Measurements from ENCODE around the gene ZNF653. TPM values are rescaled to one million over a fixed set of nuclear protein-coding genes. Genes with fewer than 3 reads are reported as not detected.

The ZNF653 gene
- total and polyA plus RNA-seq, 2 donors (not counting 3 experiments of a cell fraction or from before 2014, with no cell fraction given), result 7.0 to 8.7 TPM

- H3K36me3 ChIP-seq (ENCODE audit: control insufficient read depth in 2 of 2, extremely low read depth in 1 of 2, insufficient read depth in 2 of 2, low read length in 2 of 2), result no peaks in the 10 kb centered on the region
- no peak overlapping the region for H3K4me3 ChIP-seq (replicated peaks in 1 of 3; ENCODE audit: insufficient read depth in 1 of 3, low read depth in 1 of 3, low read length in 3 of 3)
- H3K27me3 ChIP-seq (ENCODE audit: control insufficient read depth in 2 of 2, insufficient read depth in 2 of 2, low read length in 2 of 2), result peaks cover 9 to 18% of the 10 kb centered on the region in 2 experiments
- no TSS peak for BruUV-seq (replicated peaks)
- peaks cover 3% of the 10 kb centered on the region for H3K4me1 ChIP-seq (ENCODE audit: control insufficient read depth, extremely low read depth, insufficient read depth, low read length)
- POLR2A ChIA-PET, result no interaction called here
- DNase-seq (ENCODE audit: low read depth, low spot score), result no peak
- H4K20me1 ChIP-seq (replicated peaks; ENCODE audit: control insufficient read depth, extremely low read depth, insufficient read depth, low read length), result no peaks in the 10 kb centered on the region
- no peak overlapping the region for H3K9ac ChIP-seq (replicated peaks; ENCODE audit: extremely low read depth, insufficient read depth, low read length)
- intact Hi-C loops (cut with micrococcal nuclease), result no loop called here
- TF ChIP-seq POLR2A (IDR thresholded peaks at IDR 0.05; ENCODE audit: low read depth, low read length) (no peak), MAX (IDR thresholded peaks at IDR 0.05; ENCODE audit: insufficient read depth, insufficient read length) (no peak), JUN (IDR thresholded peaks at IDR 0.05; ENCODE audit: borderline replicate concordance, insufficient read depth, insufficient read length, low read depth) (no peak), EZH2 (IDR thresholded peaks at IDR 0.05; ENCODE audit: borderline replicate concordance, low read depth, low read length, severe bottlenecking) (no peak), MYC (IDR thresholded peaks at IDR 0.05; ENCODE audit: low read depth, low read length) (no peak), GATA2 (IDR thresholded peaks at IDR 0.05; ENCODE audit: insufficient read depth, insufficient read length, low read depth, low read length) (no peak), POLR2AphosphoS5 (IDR thresholded peaks at IDR 0.05; ENCODE audit: insufficient read depth, low read depth, low read length) (no peak), CTCF (IDR thresholded peaks at IDR 0.05; ENCODE audit: extremely low read depth in 1 of 2, insufficient read depth in 1 of 2, low read depth in 1 of 2, low read length in 2 of 2) (no peak), FOS (IDR thresholded peaks at IDR 0.05; ENCODE audit: borderline replicate concordance, insufficient read depth, low read length) (no peak)
- FAIRE-seq, result no peak
- CTCF ChIA-PET, result interaction anchor here (1.2 kb wide), 1 partner anchor 192 kb away, joined by 7 read pairs; no protein-coding TSS in a partner anchor
- no peaks in the 10 kb centered on the region for H3K79me2 ChIP-seq (ENCODE audit: control insufficient read depth, insufficient read depth, low read length)
- H3K4me2 ChIP-seq (ENCODE audit: insufficient read depth, low read length), result no peak overlapping the region
- H3K9me1 ChIP-seq (replicated peaks; ENCODE audit: control insufficient read depth, extremely low read depth, insufficient read depth, low read length), result no peaks in the 10 kb centered on the region
- dilution Hi-C loops (cut with MboI; ENCODE audit: extremely low pct_ligation_motif_present, low sequenced_read_pairs), result no loop called here
- H2AFZ ChIP-seq (ENCODE audit: low read depth, low read length), result no peak overlapping the region
- H3K27ac ChIP-seq (ENCODE audit: insufficient read depth, low read depth, low read length), result no peak overlapping the region
- no peaks in the 10 kb centered on the region for H3K9me3 ChIP-seq (replicated peaks; ENCODE audit: control insufficient read depth, insufficient read depth, low read length)
Observed at GRCh38 chr19:11485245-11485837, 20.3 kb downstream of the ZNF653 start.
